ENCODE results near the gene DNAJC11.

DNA sequence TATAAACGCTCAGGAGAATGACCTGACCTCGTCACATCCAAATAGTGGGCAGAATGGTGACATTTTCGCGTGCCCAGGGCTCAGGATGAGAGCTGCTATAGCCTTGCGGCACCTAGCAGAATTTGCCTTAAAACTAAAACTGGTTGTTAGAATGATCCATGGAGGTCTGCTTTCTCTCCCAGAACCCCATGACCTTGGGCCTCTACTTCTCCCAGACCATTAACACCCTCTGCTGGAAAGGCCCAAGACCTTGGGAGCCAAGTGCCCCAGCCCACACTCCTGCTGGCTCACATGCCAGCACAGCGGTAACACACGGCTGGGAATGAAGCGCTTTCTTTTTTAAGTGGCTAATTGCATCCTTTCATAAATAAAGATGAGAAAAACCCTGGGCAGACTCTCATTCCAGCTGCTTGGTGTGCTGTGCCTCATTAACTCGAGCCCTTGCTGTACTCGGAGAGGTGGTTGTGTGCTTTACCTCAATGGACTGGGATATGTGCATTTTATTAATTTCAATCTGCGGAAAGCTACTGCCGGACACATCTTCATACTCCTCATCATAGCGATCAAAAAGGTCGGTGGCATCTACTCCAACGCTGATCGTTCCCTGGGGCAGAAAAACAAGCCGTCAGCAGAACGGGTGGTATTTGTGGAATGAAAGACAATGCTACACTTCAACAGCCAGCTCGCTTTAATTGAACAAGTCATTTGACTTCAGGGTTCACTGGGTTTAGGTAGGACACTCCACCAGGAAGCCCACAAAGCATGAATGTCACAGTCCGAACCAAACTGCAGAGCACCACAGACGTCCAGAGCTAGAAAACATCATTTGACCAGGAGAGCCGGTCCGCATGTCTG lies 48.0 kb downstream of the DNAJC11 start:
- no peak for TF ChIP-seq ESRRA (IDR thresholded peaks at IDR 0.05; ENCODE audit: borderline replicate concordance, low read length)
- no peak for TF ChIP-seq NFE2L2 (conservative IDR thresholded peaks at IDR 0.05; ENCODE audit: low read length)
- no peak for TF ChIP-seq POLR2A (IDR thresholded peaks at IDR 0.05; ENCODE audit: low read length)
- no peak for TF ChIP-seq CTCF (IDR thresholded peaks at IDR 0.05)
- no peak for TF ChIP-seq ZFP36 (IDR thresholded peaks at IDR 0.05; ENCODE audit: borderline replicate concordance, partially characterized antibody)
- TF ChIP-seq RFX5 (IDR thresholded peaks at IDR 0.05), result no peak
- no peak for TF ChIP-seq RNF2 (IDR thresholded peaks at IDR 0.05; ENCODE audit: borderline replicate concordance, low read depth)
- TF ChIP-seq MAFK (IDR thresholded peaks at IDR 0.05; ENCODE audit: partially characterized antibody), result no peak
- no peak for TF ChIP-seq EP300 (IDR thresholded peaks at IDR 0.05)
- no peak for TF ChIP-seq REST (IDR thresholded peaks at IDR 0.05)

All from A549 (cell line).